K562 (cell line): ENCODE data around the gene CCDC116. TPM values are rescaled to one million over a fixed set of nuclear protein-coding genes. Genes with fewer than 3 reads are reported as not detected.

Experiments used
- ELF4 ChIP-seq: fragments of 450-650 bp; formaldehyde crosslinking; IDR thresholded peaks from 2 replicates; pipeline ENCODE4 v1.4.0; 2022; ENCODE audit warnings: missing genetic modification characterization
- HDAC3 ChIP-seq: fragments of 450-650 bp; IDR thresholded peaks from 2 replicates; pipeline ENCODE4 v1.6.1; 2018; ENCODE audit warnings: borderline replicate concordance, mild to moderate bottlenecking, moderate library complexity; ENCODE audit not compliant: partially characterized antibody
- HMGXB4 ChIP-seq: sonication (generic); formaldehyde crosslinking; IDR thresholded peaks from 2 replicates; pipeline ENCODE4 v1.8.1; 2023; ENCODE audit warnings: mild to moderate bottlenecking, missing genetic modification reagents
- MLLT1 ChIP-seq, 2 experiments: fragments of 450-650 bp; IDR thresholded peaks; 2 replicates each; pipeline ENCODE4 v1.6.1; 2016
- NFYB ChIP-seq: IDR thresholded peaks from 2 replicates; pipeline ENCODE4 v1.6.1; 2011; ENCODE audit warnings: mild to moderate bottlenecking, moderate library complexity; ENCODE audit not compliant: insufficient read length; ENCODE audit errors: extremely low read depth
- NR1H2 ChIP-seq: sonication (generic); formaldehyde crosslinking; IDR thresholded peaks from 2 replicates; pipeline ENCODE4 v1.4.0; 2020; ENCODE audit warnings: mild to moderate bottlenecking, missing genetic modification reagents
- YBX1 ChIP-seq: fragments of 450-650 bp; IDR thresholded peaks from 2 replicates; pipeline ENCODE4 v1.7.1; 2016; ENCODE audit warnings: mild to moderate bottlenecking
- ZC3H4 ChIP-seq: sonication (generic); formaldehyde crosslinking; IDR thresholded peaks from 2 replicates; pipeline ENCODE4 v1.9.0; 2021; ENCODE audit warnings: missing genetic modification reagents, borderline replicate concordance
- ZNF239 ChIP-seq: fragments of 250-450 bp; sonication (Bioruptor Pico); IDR thresholded peaks from 2 replicates; pipeline ENCODE4 v1.4.0; 2020; ENCODE audit warnings: mild to moderate bottlenecking
- ZNF583 ChIP-seq: fragments of 250-450 bp; sonication (Bioruptor Pico); IDR thresholded peaks from 2 replicates; pipeline ENCODE4 v1.4.0; 2020
- polyA plus RNA-seq, 8 experiments: library from polyadenylated mRNA; depleted of rRNA in 4 of 8; stranded (reverse) in 5 of 8; unstranded in 3 of 8; fragments of >200 nt; fragmentation: Nextera tagmentation in 2 of 8; fragmentation: Illumina TruSeq in 1 of 8; extraction: Ambion mirVana in 2 of 8; extraction: Trizol in 1 of 8; gene quantifications; 2 replicates each; pipeline versions ENCODE4 v1.2.1 to v1.2.3, GENCODE V29; 2011 to 2014; ENCODE audit warnings: inconsistent platforms in 1 of 8, missing spikeins in 1 of 8
- total RNA-seq, 7 experiments: library from RNA; depleted of rRNA in 6 of 7; stranded (reverse); fragments of >200 nt in 6 of 7; fragmentation: Illumina TruSeq in 2 of 7; extraction: Trizol in 2 of 7; gene quantifications; 2 replicates each; pipeline versions ENCODE4 v1.2.1 to v1.2.3, GENCODE V29; 2011 to 2021; ENCODE audit warnings: low replicate concordance in 1 of 7
- TF ChIP-seq, protein P1 (sequence below): sonication (generic); formaldehyde crosslinking; IDR thresholded peaks from 2 replicates; pipeline ENCODE4 v1.8.1; 2023; ENCODE audit warnings: mild to moderate bottlenecking, missing genetic modification reagents

Gene CCDC116
- total and polyA plus RNA-seq, 9 of the 15 experiments (the other 6 are each of a cell fraction or from before 2014, with no cell fraction given) = 1.6 to 11.3 (median 4.7) TPM

- TF ChIP-seq HMGXB4 (CRISPR knock-in tag) (peak; percentile 86), YBX1 (no peak), NR1H2 (CRISPR knock-in tag) (no peak), MLLT1 (IDR thresholded peaks at IDR 0.05) (no peak), ZNF239 (no peak), ELF4 (peak; percentile 92), NFYB (no peak), HDAC3 (no peak), ZNF583 (0 out of 2 replicates have a peak, but pooled peaks have one; percentile 20), ZC3H4 (CRISPR knock-in tag) (peak; percentile 82; the same call in 1 of the 2 replicates)
- TF ChIP-seq, protein P1, sequence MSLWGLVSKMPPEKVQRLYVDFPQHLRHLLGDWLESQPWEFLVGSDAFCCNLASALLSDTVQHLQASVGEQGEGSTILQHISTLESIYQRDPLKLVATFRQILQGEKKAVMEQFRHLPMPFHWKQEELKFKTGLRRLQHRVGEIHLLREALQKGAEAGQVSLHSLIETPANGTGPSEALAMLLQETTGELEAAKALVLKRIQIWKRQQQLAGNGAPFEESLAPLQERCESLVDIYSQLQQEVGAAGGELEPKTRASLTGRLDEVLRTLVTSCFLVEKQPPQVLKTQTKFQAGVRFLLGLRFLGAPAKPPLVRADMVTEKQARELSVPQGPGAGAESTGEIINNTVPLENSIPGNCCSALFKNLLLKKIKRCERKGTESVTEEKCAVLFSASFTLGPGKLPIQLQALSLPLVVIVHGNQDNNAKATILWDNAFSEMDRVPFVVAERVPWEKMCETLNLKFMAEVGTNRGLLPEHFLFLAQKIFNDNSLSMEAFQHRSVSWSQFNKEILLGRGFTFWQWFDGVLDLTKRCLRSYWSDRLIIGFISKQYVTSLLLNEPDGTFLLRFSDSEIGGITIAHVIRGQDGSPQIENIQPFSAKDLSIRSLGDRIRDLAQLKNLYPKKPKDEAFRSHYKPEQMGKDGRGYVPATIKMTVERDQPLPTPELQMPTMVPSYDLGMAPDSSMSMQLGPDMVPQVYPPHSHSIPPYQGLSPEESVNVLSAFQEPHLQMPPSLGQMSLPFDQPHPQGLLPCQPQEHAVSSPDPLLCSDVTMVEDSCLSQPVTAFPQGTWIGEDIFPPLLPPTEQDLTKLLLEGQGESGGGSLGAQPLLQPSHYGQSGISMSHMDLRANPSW (CRISPR knock-in tag) = 0 out of 2 replicates have a peak, but pooled peaks have one; percentile 26
Measured at GRCh38 chr22:21611210-21611977, 21.2 kb upstream of the CCDC116 start (continued).
